GM23338 (cell line): ENCODE results near the gene GNA12. TPM values are rescaled to one million over a fixed set of nuclear protein-coding genes. Genes with fewer than 3 reads are reported as not detected.

Source experiments
- ATAC-seq: fragments of 200-7000 bp; cut with Tn5 transposase; 3 replicates; pipeline ENCODE4 v1.9.1; 2020
- DNase-seq: peaks from one replicate; pipeline ENCODE4 v3.0.0-alpha.2; 2015; ENCODE audit warnings: low spot score
- H2AFZ ChIP-seq: fragments of 200-600 bp; sonication (generic); 2 replicates; pipeline ENCODE4 v1.8.0; 2016; ENCODE audit warnings: antibody characterized with exemption, mild to moderate bottlenecking, moderate library complexity
- H3F3A ChIP-seq: fragments of 200-600 bp; sonication (generic); replicated peaks from 2 replicates; pipeline ENCODE4 v1.8.0; 2017; ENCODE audit warnings: antibody characterized with exemption, mixed run types, low read depth
- H3K27ac ChIP-seq: fragments of 200-600 bp; sonication (generic); 2 replicates; pipeline ENCODE4 v1.6.1; 2016; ENCODE audit warnings: low read depth
- H3K27me3 ChIP-seq: fragments of 200-600 bp; sonication (generic); 2 replicates; pipeline ENCODE4 v1.8.0; 2016; ENCODE audit warnings: mild to moderate bottlenecking, mixed run types, moderate library complexity; ENCODE audit not compliant: insufficient read depth
- H3K36me3 ChIP-seq: fragments of 200-600 bp; sonication (generic); 2 replicates; pipeline ENCODE4 v1.8.0; 2016; ENCODE audit warnings: mild to moderate bottlenecking; ENCODE audit not compliant: insufficient read depth
- H3K4me1 ChIP-seq: fragments of 200-600 bp; sonication (generic); 2 replicates; pipeline ENCODE4 v1.8.0; 2016; ENCODE audit warnings: mild to moderate bottlenecking, moderate library complexity; ENCODE audit not compliant: insufficient read depth
- H3K4me2 ChIP-seq: fragments of 200-600 bp; sonication (generic); 2 replicates; pipeline ENCODE4 v1.7.1; 2017; ENCODE audit warnings: mixed run types
- H3K4me3 ChIP-seq: fragments of 200-600 bp; sonication (generic); 2 replicates; pipeline ENCODE4 v1.6.1; 2016; ENCODE audit warnings: mixed run types
- H3K79me2 ChIP-seq: fragments of 200-600 bp; sonication (generic); replicated peaks from 2 replicates; pipeline ENCODE4 v1.8.0; 2017; ENCODE audit warnings: mild to moderate bottlenecking; ENCODE audit not compliant: insufficient read depth
- H3K9me2 ChIP-seq: fragments of 200-600 bp; sonication (generic); 2 replicates; pipeline ENCODE4 v1.8.0; 2017; ENCODE audit not compliant: insufficient read depth
- H4K20me1 ChIP-seq: fragments of 200-600 bp; sonication (generic); replicated peaks from 2 replicates; pipeline ENCODE4 v1.8.0; 2017; ENCODE audit warnings: mild to moderate bottlenecking; ENCODE audit not compliant: insufficient read depth
- H3K27ac Mint-ChIP-seq: 2 replicates; pipeline ENCODE4 v1.8.0; 2020; ENCODE audit warnings: inconsistent platforms, mild to moderate bottlenecking, moderate library complexity, mixed read lengths
- H3K27me3 Mint-ChIP-seq: 3 replicates; pipeline ENCODE4 v1.8.0; 2022; ENCODE audit warnings: low read depth, mild to moderate bottlenecking, moderate library complexity, mixed read lengths, inconsistent platforms; ENCODE audit not compliant: insufficient read depth, poor library complexity
- H3K36me3 Mint-ChIP-seq: 3 replicates; pipeline ENCODE4 v1.8.0; 2021; ENCODE audit warnings: low read depth, mild to moderate bottlenecking, inconsistent platforms, moderate library complexity, mixed read lengths
- H3K4me1 Mint-ChIP-seq: 3 replicates; pipeline ENCODE4 v1.8.0; 2020; ENCODE audit warnings: mild to moderate bottlenecking, inconsistent platforms, mixed read lengths
- H3K4me3 Mint-ChIP-seq: 3 replicates; pipeline ENCODE4 v1.8.0; 2021; ENCODE audit warnings: moderate library complexity, mild to moderate bottlenecking, inconsistent platforms, mixed read lengths
- H3K9me3 Mint-ChIP-seq: 3 replicates; pipeline ENCODE4 v1.8.0; 2020; ENCODE audit warnings: moderate library complexity, mild to moderate bottlenecking, inconsistent platforms, mixed read lengths
- CREB1 ChIP-seq: fragments of 250-450 bp; sonication (Bioruptor Pico); IDR thresholded peaks from 2 replicates; pipeline ENCODE4 v1.5.0; 2020; ENCODE audit warnings: low read depth, mild to moderate bottlenecking, moderate library complexity
- EZH2 ChIP-seq: fragments of 200-600 bp; sonication (generic); IDR thresholded peaks from one replicate; pipeline ENCODE4 v1.8.0; 2017; ENCODE audit warnings: antibody characterized with exemption, mild to moderate bottlenecking, low read depth; ENCODE audit not compliant: unreplicated experiment
- JUNB ChIP-seq: IDR thresholded peaks from one replicate; pipeline ENCODE4 v1.6.1; 2016; ENCODE audit warnings: antibody characterized with exemption; ENCODE audit not compliant: unreplicated experiment
- NANOG ChIP-seq: IDR thresholded peaks from 2 replicates; pipeline ENCODE4 v1.6.1; 2016; ENCODE audit warnings: antibody characterized with exemption, borderline replicate concordance
- POLR2AphosphoS5 ChIP-seq: IDR thresholded peaks from 2 replicates; pipeline ENCODE4 v1.6.1; 2016; ENCODE audit warnings: antibody characterized with exemption, low read depth
- REST ChIP-seq: IDR thresholded peaks from one replicate; pipeline ENCODE4 v1.6.1; 2018; ENCODE audit warnings: antibody characterized with exemption; ENCODE audit not compliant: unreplicated experiment
- STAT1 ChIP-seq: IDR thresholded peaks from one replicate; pipeline ENCODE4 v1.6.1; 2016; ENCODE audit warnings: antibody characterized with exemption; ENCODE audit not compliant: unreplicated experiment
- ZNF114 ChIP-seq: fragments of 250-450 bp; sonication (Bioruptor Pico); IDR thresholded peaks from 2 replicates; pipeline ENCODE4 v1.5.0; 2020; ENCODE audit warnings: mild to moderate bottlenecking, moderate library complexity
- polyA plus RNA-seq: library from polyadenylated mRNA; unstranded; fragments of >200 nt; fragmentation: Nextera tagmentation; extraction: Ambion mirVana; gene quantifications from 2 replicates; pipeline ENCODE4 v1.2.1, GENCODE V29; 2016
- total RNA-seq: library from RNA; depleted of rRNA; stranded (reverse); fragments of >200 nt; shearing (Covaris generic); gene quantifications from 2 replicates; pipeline ENCODE4 v1.2.3, GENCODE V29; 2014
- TF ChIP-seq, protein P1 (sequence below): IDR thresholded peaks from 2 replicates; pipeline ENCODE4 v1.6.1; 2016; ENCODE audit warnings: antibody characterized with exemption
- TF ChIP-seq, protein P2 (sequence below): fragments of 250-450 bp; sonication (Bioruptor Pico); IDR thresholded peaks from 2 replicates; pipeline ENCODE4 v1.5.0; 2020; ENCODE audit warnings: mild to moderate bottlenecking, moderate library complexity

Gene GNA12
- total and polyA plus RNA-seq, 2 experiments from 2014 or later, result 24.0 to 87.7 TPM

DNA sequence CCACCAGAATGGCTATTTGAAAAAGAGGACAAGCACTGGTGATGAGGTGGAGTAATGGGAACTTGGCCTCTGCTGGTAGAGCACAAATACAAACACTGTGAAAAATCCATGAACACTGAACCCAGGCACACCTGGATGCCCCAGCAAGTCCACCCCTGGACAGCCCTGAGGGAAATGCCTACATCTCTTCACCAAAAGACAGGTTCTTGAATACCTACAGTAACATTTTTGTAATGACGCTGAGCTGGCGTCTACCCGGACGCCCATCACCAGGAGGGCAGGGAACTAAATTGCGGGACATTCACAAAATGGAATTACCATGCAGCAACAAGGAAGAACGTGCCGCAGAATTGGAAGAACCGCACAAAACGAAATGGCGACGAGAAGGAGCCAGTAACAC, 70.5 kb downstream of the GNA12 start (continued):
- TF ChIP-seq EZH2 (no peak), REST (no peak), CREB1 (CRISPR knock-in tag) (no peak)
- TF ChIP-seq, protein P1, sequence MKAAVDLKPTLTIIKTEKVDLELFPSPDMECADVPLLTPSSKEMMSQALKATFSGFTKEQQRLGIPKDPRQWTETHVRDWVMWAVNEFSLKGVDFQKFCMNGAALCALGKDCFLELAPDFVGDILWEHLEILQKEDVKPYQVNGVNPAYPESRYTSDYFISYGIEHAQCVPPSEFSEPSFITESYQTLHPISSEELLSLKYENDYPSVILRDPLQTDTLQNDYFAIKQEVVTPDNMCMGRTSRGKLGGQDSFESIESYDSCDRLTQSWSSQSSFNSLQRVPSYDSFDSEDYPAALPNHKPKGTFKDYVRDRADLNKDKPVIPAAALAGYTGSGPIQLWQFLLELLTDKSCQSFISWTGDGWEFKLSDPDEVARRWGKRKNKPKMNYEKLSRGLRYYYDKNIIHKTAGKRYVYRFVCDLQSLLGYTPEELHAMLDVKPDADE, result no peak

DNA sequence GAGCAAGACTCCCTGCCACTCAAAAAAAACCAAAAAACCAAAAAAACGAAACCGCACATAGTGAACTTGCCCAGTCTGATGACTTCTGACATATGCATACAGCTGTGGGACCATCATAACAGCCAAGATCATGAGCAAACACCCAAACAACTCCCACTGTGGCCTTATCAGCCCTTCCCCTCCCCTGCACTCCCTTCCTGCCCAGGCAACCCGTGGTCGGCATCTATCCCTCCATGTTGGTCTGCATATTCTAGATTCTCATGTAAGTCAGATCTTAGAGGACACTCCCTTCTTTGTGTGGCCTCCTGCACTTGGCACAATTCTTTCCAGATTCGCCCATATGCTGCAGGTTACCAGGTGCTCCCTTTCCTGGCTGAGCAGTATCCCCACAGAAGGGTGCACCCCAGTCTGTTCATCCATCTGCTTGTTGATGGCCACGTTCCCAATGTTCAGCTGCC, 72.8 kb downstream of the GNA12 start:
- H3K4me2 ChIP-seq, result no peak overlapping the region
- H3K36me3 ChIP-seq, result peaks cover 4% of the 10 kb centered on the region; the same call in 1 of the 2 replicates
- H3K27ac ChIP-seq, result no peak overlapping the region
- DNase-seq (no peak), ATAC-seq (no peak)
- no peaks in the 10 kb centered on the region for H3K9me2 ChIP-seq
- H3K79me2 ChIP-seq, result peaks cover 90% of the 10 kb centered on the region
- no peak overlapping the region for H2AFZ ChIP-seq
- 0 out of 2 replicates have a peak, but pooled peaks cover 3% of the 10 kb centered on the region for H3F3A ChIP-seq
- H3K36me3 Mint-ChIP-seq, result peaks cover 42% of the 10 kb centered on the region
- H3K27me3 ChIP-seq, result no peaks in the 10 kb centered on the region
- no peak for TF ChIP-seq ZNF114 (CRISPR knock-in tag)
- no peak for TF ChIP-seq EZH2
- no peak for TF ChIP-seq STAT1
- TF ChIP-seq JUNB, result no peak
- TF ChIP-seq NANOG, result no peak
- no peak for TF ChIP-seq POLR2AphosphoS5
- TF ChIP-seq, protein P2, sequence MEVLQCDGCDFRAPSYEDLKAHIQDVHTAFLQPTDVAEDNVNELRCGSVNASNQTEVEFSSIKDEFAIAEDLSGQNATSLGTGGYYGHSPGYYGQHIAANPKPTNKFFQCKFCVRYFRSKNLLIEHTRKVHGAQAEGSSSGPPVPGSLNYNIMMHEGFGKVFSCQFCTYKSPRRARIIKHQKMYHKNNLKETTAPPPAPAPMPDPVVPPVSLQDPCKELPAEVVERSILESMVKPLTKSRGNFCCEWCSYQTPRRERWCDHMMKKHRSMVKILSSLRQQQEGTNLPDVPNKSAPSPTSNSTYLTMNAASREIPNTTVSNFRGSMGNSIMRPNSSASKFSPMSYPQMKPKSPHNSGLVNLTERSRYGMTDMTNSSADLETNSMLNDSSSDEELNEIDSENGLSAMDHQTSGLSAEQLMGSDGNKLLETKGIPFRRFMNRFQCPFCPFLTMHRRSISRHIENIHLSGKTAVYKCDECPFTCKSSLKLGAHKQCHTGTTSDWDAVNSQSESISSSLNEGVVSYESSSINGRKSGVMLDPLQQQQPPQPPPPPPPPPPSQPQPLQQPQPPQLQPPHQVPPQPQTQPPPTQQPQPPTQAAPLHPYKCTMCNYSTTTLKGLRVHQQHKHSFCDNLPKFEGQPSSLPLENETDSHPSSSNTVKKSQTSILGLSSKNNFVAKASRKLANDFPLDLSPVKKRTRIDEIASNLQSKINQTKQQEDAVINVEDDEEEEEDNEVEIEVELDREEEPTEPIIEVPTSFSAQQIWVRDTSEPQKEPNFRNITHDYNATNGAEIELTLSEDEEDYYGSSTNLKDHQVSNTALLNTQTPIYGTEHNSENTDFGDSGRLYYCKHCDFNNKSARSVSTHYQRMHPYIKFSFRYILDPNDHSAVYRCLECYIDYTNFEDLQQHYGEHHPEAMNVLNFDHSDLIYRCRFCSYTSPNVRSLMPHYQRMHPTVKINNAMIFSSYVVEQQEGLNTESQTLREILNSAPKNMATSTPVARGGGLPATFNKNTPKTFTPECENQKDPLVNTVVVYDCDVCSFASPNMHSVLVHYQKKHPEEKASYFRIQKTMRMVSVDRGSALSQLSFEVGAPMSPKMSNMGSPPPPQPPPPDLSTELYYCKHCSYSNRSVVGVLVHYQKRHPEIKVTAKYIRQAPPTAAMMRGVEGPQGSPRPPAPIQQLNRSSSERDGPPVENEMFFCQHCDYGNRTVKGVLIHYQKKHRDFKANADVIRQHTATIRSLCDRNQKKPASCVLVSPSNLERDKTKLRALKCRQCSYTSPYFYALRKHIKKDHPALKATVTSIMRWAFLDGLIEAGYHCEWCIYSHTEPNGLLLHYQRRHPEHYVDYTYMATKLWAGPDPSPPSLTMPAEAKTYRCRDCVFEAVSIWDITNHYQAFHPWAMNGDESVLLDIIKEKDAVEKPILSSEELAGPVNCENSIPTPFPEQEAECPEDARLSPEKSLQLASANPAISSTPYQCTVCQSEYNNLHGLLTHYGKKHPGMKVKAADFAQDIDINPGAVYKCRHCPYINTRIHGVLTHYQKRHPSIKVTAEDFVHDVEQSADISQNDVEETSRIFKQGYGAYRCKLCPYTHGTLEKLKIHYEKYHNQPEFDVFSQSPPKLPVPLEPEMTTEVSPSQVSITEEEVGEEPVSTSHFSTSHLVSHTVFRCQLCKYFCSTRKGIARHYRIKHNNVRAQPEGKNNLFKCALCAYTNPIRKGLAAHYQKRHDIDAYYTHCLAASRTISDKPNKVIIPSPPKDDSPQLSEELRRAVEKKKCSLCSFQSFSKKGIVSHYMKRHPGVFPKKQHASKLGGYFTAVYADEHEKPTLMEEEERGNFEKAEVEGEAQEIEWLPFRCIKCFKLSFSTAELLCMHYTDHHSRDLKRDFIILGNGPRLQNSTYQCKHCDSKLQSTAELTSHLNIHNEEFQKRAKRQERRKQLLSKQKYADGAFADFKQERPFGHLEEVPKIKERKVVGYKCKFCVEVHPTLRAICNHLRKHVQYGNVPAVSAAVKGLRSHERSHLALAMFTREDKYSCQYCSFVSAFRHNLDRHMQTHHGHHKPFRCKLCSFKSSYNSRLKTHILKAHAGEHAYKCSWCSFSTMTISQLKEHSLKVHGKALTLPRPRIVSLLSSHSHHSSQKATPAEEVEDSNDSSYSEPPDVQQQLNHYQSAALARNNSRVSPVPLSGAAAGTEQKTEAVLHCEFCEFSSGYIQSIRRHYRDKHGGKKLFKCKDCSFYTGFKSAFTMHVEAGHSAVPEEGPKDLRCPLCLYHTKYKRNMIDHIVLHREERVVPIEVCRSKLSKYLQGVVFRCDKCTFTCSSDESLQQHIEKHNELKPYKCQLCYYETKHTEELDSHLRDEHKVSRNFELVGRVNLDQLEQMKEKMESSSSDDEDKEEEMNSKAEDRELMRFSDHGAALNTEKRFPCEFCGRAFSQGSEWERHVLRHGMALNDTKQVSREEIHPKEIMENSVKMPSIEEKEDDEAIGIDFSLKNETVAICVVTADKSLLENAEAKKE (CRISPR knock-in tag), result no peak
- TF ChIP-seq CREB1 (CRISPR knock-in tag), result no peak
- no peak for TF ChIP-seq REST
- H3K4me3 ChIP-seq, result no peak overlapping the region
- no peak overlapping the region for H3K27ac Mint-ChIP-seq
- no peaks in the 10 kb centered on the region for H3K9me3 Mint-ChIP-seq
- H3K4me3 Mint-ChIP-seq, result no peak overlapping the region
- peaks cover 10% of the 10 kb centered on the region for H4K20me1 ChIP-seq
- H3K27me3 Mint-ChIP-seq, result no peaks in the 10 kb centered on the region
- H3K4me1 ChIP-seq, result 0 out of 2 replicates have a peak, but pooled peaks cover 6% of the 10 kb centered on the region
- H3K4me1 Mint-ChIP-seq, result peaks cover 9% of the 10 kb centered on the region; the same call in 2 of the 3 replicates
